ENCODE measurements around the gene SERGEF.

The SERGEF gene

DNA sequence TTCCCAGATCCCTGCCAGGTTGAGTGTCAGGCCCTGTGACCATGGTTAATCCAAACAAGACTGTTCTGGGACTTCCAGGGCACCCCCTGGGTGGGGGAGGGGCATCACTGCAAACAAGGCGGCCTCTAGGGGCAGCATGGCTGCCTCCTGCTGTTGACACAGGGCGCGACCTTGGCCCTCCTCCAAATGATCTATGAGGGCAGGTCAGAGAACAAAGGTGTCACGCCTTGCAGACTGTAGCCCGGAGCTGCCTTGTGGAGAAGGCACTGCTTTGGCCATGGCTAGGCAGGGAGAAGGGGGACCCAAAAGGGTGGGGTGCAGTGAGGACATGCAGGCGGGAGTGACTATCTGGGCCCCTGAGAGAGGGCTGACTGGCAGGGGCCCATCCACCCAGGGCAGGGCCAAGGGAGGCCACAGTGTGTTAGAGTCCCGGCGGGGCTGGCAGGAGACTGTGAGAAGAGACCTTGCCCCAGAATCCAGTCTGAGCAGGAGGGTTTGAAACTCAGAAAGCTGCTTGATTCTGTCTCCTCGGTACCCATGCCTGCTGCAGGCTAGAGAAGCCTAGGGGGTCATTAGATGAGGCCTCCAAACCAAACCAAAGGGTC, 242.7 kb downstream of the SERGEF start:
- no peak for DNase-seq

GRCh38 chr11:17769218-17769617, 243.6 kb downstream of the SERGEF start:
- DNase-seq, result no peak
- in situ Hi-C loops (cut with HindIII; ENCODE audit: low pct_ligation_motif_present, low pct_unique_long_range_greater_than_20kb, low sequenced_read_pairs), result no loop called here

More for the DNA sequence above, 242.7 kb downstream of the SERGEF start:
- in situ Hi-C loops (cut with HindIII; ENCODE audit: low pct_ligation_motif_present, low pct_unique_long_range_greater_than_20kb, low sequenced_read_pairs), result no loop called here

GRCh38 chr11:17768547-17768946, 244.3 kb downstream of the SERGEF start:
- in situ Hi-C loops (cut with HindIII; ENCODE audit: low pct_ligation_motif_present, low pct_unique_long_range_greater_than_20kb, low sequenced_read_pairs), result no loop called here
- no peak for DNase-seq

DNA sequence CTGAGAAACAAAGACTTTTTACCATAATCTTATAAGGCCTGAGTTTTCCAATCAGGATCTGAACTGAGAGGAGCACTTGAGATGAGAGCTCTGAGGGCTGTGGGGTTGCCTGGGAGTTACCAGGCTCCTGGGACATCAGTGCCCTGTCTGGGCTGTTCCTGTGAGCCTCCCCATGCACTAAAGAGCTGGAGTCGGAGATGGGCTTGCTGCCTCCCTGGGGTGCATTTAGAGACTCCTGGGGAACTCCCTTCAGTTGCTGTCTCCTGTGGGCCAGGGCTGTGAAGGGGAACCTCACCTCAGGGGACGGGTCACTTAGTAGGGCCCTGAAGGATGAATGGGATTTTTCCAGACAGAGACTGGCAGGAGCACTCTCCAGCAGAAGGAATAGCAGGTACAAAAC, 244.9 kb downstream of the SERGEF start:
- DNase-seq, result no peak
- in situ Hi-C loops (cut with HindIII; ENCODE audit: low pct_ligation_motif_present, low pct_unique_long_range_greater_than_20kb, low sequenced_read_pairs), result no loop called here

- in situ Hi-C loops (cut with HindIII; ENCODE audit: low pct_ligation_motif_present, low pct_unique_long_range_greater_than_20kb, low sequenced_read_pairs), result no loop called here
- DNase-seq, result no peak
Observed at GRCh38 chr11:17767301-17767885, 245.5 kb downstream of the SERGEF start.

GRCh38 chr11:17766590-17766989, 246.3 kb downstream of the SERGEF start:
- in situ Hi-C loops (cut with HindIII; ENCODE audit: low pct_ligation_motif_present, low pct_unique_long_range_greater_than_20kb, low sequenced_read_pairs), result no loop called here
- DNase-seq, result no peak

DNA sequence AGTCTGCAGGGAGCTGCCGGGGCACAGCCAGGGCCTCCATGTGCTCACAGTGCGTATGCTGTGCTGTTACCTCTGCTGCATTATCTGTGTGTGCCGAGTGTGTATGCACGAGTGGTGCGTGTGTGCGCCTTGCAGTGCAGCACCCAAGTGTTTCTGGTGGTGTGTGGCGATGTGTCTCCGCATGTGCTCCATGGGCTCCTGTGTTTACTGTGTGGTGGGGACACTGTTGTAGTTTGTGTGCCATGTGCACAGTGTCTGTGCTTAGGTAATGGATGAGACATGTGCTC, 246.8 kb downstream of the SERGEF start:
- in situ Hi-C loops (cut with HindIII; ENCODE audit: low pct_ligation_motif_present, low pct_unique_long_range_greater_than_20kb, low sequenced_read_pairs), result no loop called here
- no peak for DNase-seq

DNA sequence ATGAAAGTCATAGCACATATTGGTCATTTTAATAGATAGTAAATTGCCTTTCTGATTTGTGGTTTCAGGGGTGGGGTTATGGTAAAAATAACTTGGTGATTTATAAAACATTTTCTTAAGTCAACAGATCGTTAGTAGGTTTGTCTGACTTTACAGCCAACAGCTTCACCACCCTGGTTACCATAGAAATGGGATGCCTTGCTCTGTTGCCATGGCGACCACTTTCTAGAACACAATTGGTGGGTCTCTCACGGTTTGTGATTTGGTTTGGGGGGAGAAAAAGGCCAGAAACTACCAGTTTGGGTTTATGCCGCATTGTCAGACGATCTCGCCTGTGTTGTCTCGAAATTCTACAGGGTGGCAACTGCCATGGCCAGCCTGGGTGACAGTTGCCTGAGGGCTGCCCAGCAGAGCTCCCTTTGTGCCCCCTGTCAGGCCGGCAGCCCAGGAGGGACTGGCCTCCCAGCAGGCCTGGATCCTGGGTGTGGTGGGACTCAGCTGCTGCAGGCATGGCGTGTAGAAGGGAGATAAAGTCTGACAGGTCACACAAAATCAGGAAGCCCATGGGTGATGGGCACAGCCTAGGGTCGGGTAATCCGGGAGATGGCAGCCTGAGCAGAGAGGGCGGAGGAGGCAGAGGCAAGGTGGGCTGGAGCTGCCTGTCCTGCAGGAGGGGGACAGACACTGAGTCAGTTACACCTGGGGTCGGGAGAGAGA, 247.3 kb downstream of the SERGEF start:
- in situ Hi-C loops (cut with HindIII; ENCODE audit: low pct_ligation_motif_present, low pct_unique_long_range_greater_than_20kb, low sequenced_read_pairs), result no loop called here
- no peak for DNase-seq

DNA sequence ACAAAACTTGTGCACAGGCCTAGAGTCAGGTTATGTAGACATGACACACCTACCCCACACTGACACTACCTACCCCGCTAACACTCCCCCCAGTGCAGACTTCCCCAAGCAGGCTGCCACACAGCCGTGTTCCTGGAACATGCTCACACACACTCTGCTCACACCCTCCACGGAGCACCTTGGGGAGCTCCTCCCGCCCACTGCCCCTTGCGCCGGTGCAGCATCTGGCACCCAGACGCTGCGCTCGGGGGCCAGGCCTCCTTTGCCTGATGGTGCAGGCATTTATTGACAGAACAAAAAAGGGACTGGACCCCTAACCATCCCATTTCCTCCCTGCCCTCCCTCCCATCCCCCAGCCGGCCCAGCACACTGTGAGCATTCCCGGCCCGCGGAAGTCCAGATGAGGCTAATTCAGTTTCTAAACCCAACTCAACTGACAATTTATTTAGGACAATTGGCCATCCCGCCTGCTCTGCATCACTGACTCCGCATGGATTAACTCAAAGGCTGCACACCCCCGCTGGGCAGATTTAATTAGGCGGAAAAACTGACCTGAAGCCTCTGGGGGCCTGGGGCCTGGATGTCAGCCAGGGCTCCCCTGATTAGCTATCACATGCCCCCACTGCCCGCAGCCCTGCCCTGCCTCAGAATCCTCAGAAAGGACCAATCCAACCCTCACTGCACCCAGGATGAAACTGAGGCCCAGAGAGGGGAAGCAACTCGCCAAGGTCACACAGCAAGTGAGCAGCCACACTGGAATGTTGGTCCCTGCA, 248.2 kb downstream of the SERGEF start:
- in situ Hi-C loops (cut with HindIII; ENCODE audit: low pct_ligation_motif_present, low pct_unique_long_range_greater_than_20kb, low sequenced_read_pairs), result no loop called here
- DNase-seq, result no peak

GRCh38 chr11:17763703-17764102, 249.1 kb downstream of the SERGEF start:
- in situ Hi-C loops (cut with HindIII; ENCODE audit: low pct_ligation_motif_present, low pct_unique_long_range_greater_than_20kb, low sequenced_read_pairs), result no loop called here
- DNase-seq, result no peak

- in situ Hi-C loops (cut with HindIII; ENCODE audit: low pct_ligation_motif_present, low pct_unique_long_range_greater_than_20kb, low sequenced_read_pairs), result no loop called here
- DNase-seq, result no peak
Observed at GRCh38 chr11:17763244-17763643, 249.6 kb downstream of the SERGEF start.

DNA sequence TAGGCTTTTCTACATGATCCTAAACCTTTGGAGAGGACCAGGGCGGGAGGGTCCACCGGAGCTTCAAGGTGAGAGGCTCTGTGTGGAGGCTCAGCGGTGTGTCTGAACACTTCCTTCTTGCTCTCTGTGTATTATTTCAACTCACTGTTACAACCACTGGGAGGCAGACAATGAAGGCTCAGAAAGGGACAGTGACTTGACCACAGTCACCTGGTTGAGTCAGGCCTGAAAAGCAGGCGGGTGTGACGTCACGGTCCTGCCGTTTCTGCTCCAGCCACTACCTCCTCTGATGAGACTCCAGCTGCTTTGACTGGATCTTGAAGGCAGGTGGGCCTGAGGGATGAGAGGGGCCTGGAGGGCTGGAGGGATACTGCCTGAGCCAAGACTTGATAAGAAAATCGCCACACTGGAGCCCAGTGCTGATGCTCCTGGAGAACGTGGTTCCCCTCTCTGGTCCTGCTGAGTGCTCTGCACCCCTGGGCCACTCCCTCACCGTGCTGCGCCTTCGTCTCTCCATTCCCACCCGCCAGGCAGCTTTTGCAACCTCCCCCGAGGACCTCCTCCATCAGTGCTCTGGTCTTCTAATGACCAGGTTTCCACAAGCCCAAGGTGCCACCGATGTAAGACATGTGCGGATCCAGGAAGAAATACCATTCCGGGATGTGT, 250.4 kb downstream of the SERGEF start:
- in situ Hi-C loops (cut with HindIII; ENCODE audit: low pct_ligation_motif_present, low pct_unique_long_range_greater_than_20kb, low sequenced_read_pairs), result no loop called here
- DNase-seq, result no peak

- in situ Hi-C loops (cut with HindIII; ENCODE audit: low pct_ligation_motif_present, low pct_unique_long_range_greater_than_20kb, low sequenced_read_pairs), result no loop called here
Observed at GRCh38 chr11:17760102-17761029, 252.5 kb downstream of the SERGEF start.

DNA sequence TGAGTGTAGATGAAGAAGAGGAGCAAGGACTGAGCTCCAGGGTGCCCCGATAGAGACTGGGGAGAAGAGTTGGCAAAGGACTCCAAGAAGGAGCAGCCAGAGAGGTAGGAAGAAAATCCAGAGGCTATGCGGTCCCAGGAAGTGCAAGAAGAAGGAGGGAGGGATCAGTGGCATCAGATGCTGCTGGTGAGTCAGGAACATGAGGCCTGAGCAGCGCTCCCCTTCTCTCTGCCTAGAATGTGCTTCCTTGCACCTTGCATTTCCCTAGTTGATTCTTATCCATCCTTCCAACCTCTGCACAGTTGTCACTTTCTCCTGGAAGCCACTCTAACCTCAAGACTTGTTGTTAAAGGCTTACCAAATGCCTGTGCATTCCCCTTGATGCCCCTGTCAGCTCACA, 257.0 kb downstream of the SERGEF start:
- in situ Hi-C loops (cut with HindIII; ENCODE audit: low pct_ligation_motif_present, low pct_unique_long_range_greater_than_20kb, low sequenced_read_pairs), result no loop called here

More at GRCh38 chr11:17760102-17761029, 252.5 kb downstream of the SERGEF start:
- peak; percentile 38 for DNase-seq

DNA sequence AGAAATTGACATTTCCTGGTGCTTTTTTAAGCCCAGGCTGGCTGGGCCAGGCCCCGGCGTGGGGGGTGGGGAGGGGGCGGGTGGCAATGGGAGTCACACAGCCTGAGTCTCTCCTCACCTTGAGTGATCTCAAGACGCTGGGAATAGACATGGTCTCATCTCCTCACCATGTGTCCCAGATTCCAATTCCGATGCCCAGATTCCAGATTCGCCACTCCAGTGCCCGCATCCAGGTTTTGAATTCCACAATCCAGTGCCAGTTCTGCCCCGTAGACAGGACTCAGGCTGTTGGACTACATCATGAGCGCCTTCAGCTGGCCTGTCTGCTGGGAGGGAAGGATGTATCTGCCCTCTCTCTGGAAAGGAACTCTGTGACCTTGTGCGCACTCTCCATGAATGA, 259.2 kb downstream of the SERGEF start:
- in situ Hi-C loops (cut with HindIII; ENCODE audit: low pct_ligation_motif_present, low pct_unique_long_range_greater_than_20kb, low sequenced_read_pairs), result no loop called here
- DNase-seq, result no peak

More for the DNA sequence above, 257.0 kb downstream of the SERGEF start:
- DNase-seq, result no peak

DNA sequence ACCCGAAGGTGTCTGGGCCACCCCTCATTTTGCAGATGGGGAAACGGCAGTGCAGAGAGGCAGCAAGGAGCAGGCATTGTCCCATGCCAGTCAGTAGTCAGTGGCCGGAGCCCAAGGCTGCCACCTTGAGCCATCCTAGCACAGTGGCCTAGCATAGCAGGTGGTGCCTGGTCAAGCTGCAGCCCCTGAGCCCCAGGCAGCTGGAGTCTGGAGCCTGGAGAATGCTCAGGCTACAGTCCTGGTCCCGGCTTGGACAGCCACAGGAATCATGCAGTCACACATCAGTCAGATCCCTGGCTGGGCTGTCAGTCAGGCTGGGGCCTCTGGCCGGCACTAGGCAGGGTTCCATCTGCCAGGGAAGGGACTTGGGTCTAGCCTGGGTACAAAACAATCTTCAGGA, 259.7 kb downstream of the SERGEF start:
- no peak for DNase-seq
- in situ Hi-C loops (cut with HindIII; ENCODE audit: low pct_ligation_motif_present, low pct_unique_long_range_greater_than_20kb, low sequenced_read_pairs), result no loop called here

DNA sequence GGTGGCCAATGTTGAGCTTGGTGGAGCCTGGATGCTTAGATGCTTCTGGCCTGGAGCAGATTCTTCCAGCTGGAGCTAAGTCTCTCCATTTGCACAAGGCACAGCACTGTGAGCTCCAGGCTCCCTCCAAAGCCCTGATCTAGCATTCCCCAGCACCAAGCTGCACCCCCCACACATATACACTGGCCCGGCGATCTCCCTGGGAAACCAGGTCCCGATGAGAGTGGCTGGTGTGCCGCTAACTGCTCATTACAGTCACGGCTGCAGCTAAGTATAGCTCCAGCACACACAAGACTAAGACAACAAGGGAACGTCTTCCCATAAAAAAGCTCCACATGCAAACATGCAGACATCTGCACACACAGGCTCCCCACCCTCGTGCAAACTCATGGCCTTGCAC, 260.7 kb downstream of the SERGEF start:
- in situ Hi-C loops (cut with HindIII; ENCODE audit: low pct_ligation_motif_present, low pct_unique_long_range_greater_than_20kb, low sequenced_read_pairs), result no loop called here

GRCh38 chr11:17751558-17751957, 261.3 kb downstream of the SERGEF start:
- DNase-seq, result no peak
- in situ Hi-C loops (cut with HindIII; ENCODE audit: low pct_ligation_motif_present, low pct_unique_long_range_greater_than_20kb, low sequenced_read_pairs), result no loop called here

More for the DNA sequence above, 260.7 kb downstream of the SERGEF start:
- no peak for DNase-seq
